Mesendoderm (in vitro differentiated cells): ENCODE results near the gene OPCML.

Experiments used
- DNase-seq: peaks from one replicate; pipeline ENCODE4 v3.0.0; 2013
- H2AK5ac ChIP-seq: 2 replicates; pipeline ENCODE4 v1.6.1; 2013; ENCODE audit warnings: low read length, inconsistent platforms
- H2BK120ac ChIP-seq: 2 replicates; pipeline ENCODE4 v1.6.1; 2013; ENCODE audit warnings: low read depth, mild to moderate bottlenecking, low read length, moderate library complexity, mixed read lengths
- H2BK15ac ChIP-seq: replicated peaks from 2 replicates; pipeline ENCODE4 v1.6.1; 2013; ENCODE audit warnings: low read depth, mild to moderate bottlenecking, moderate library complexity
- H2BK5ac ChIP-seq: 2 replicates; pipeline ENCODE4 v1.6.1; 2013; ENCODE audit warnings: low read length, inconsistent platforms
- H3K18ac ChIP-seq: 2 replicates; pipeline ENCODE4 v1.6.1; 2013; ENCODE audit warnings: mild to moderate bottlenecking, low read length, mixed read lengths
- H3K23ac ChIP-seq: one replicate; pipeline ENCODE4 v1.6.1; 2013; ENCODE audit warnings: low read length
- H3K27ac ChIP-seq: 2 replicates; pipeline ENCODE4 v1.5.1; 2013; ENCODE audit warnings: low read depth, mild to moderate bottlenecking, inconsistent platforms, low read length, moderate library complexity
- H3K27me3 ChIP-seq: 2 replicates; pipeline ENCODE4 v1.6.1; 2013; ENCODE audit warnings: low read length, control low read depth, mild to moderate bottlenecking, inconsistent platforms; ENCODE audit not compliant: insufficient read depth, poor library complexity
- H3K36me3 ChIP-seq: 2 replicates; pipeline ENCODE4 v1.6.1; 2013; ENCODE audit warnings: low read length, inconsistent platforms; ENCODE audit not compliant: control insufficient read depth, insufficient read depth
- H3K4ac ChIP-seq: one replicate; pipeline ENCODE4 v1.6.1; 2013; ENCODE audit warnings: low read depth, mild to moderate bottlenecking, low read length, moderate library complexity
- H3K4me1 ChIP-seq: 2 replicates; pipeline ENCODE4 v1.6.1; 2013; ENCODE audit warnings: low read depth, low read length, inconsistent platforms; ENCODE audit not compliant: control insufficient read depth
- H3K4me2 ChIP-seq: 2 replicates; pipeline ENCODE4 v1.6.1; 2013; ENCODE audit warnings: low read length
- H3K4me3 ChIP-seq: 2 replicates; pipeline ENCODE4 v1.5.1; 2013; ENCODE audit warnings: mild to moderate bottlenecking, low read length
- H3K56ac ChIP-seq: one replicate; pipeline ENCODE4 v1.6.1; 2013; ENCODE audit warnings: low read length
- H3K79me1 ChIP-seq: 2 replicates; pipeline ENCODE4 v1.6.1; 2013; ENCODE audit warnings: low read length, inconsistent platforms
- H3K79me2 ChIP-seq: 2 replicates; pipeline ENCODE4 v1.6.1; 2013; ENCODE audit warnings: mild to moderate bottlenecking, low read length; ENCODE audit not compliant: control insufficient read depth, insufficient read depth
- H3K9ac ChIP-seq: 2 replicates; pipeline ENCODE4 v1.6.1; 2013; ENCODE audit warnings: low read length, inconsistent platforms
- H4K5ac ChIP-seq: one replicate; pipeline ENCODE4 v1.6.1; 2013; ENCODE audit warnings: low read length
- H4K8ac ChIP-seq: one replicate; pipeline ENCODE4 v1.6.1; 2013; ENCODE audit warnings: low read depth, mild to moderate bottlenecking, control low read depth, low read length, moderate library complexity
- WGBS: extraction: QIAGEN DNeasy Blood & Tissue Kit; methylation state at CpG from one replicate; pipeline ENCODE4 v1.1.7; 2013; ENCODE audit warnings: low lambda C conversion rate, missing lambda C conversion rate; ENCODE audit not compliant: insufficient coverage; ENCODE audit errors: extremely low coverage; 5-methylcytosine and 5-hydroxymethylcytosine counted together

Gene OPCML

GRCh38 chr11:132655187-132655855, 877.0 kb downstream of the OPCML start:
- no peak overlapping the region for H3K23ac ChIP-seq
- H3K36me3 ChIP-seq, result no peaks in the 10 kb centered on the region
- no peak overlapping the region for H2BK15ac ChIP-seq
- H4K5ac ChIP-seq, result no peak overlapping the region
- H3K56ac ChIP-seq, result no peak overlapping the region
- H3K4ac ChIP-seq, result no peak overlapping the region
- H3K27ac ChIP-seq, result no peak overlapping the region
- no peaks in the 10 kb centered on the region for H3K4me1 ChIP-seq
- DNase-seq, result no peak
- H3K79me1 ChIP-seq, result no peaks in the 10 kb centered on the region
- H4K8ac ChIP-seq, result no peak overlapping the region
- no peak overlapping the region for H3K4me3 ChIP-seq
- no peak overlapping the region for H3K9ac ChIP-seq
- H2BK120ac ChIP-seq, result no peak overlapping the region
- H2BK5ac ChIP-seq, result no peak overlapping the region
- no peaks in the 10 kb centered on the region for H3K79me2 ChIP-seq
- H3K27me3 ChIP-seq, result no peaks in the 10 kb centered on the region
- no peak overlapping the region for H2AK5ac ChIP-seq
- H3K4me2 ChIP-seq, result no peak overlapping the region
- no peak overlapping the region for H3K18ac ChIP-seq
- no CpG with 5 or more reads among the region's 15 CpGs for WGBS

DNA sequence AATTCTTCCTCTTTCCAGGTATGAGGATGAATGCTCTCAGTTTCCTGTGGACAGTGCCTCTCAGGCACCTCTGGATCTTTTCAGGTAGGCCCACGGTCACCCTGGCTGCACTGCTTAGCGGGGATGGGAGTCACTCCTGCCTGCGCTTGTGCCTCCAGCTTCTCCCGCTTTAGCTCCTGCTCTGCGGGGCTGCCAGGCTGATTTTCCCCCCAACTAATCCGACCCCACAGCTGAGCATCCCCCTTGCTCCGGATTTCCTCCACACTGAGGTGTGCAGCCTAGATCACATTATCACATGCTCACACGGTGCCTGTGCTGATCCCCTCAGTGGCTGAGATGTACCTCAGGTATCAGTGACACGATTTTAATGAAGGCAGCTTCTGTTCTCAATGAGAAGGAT, 879.1 kb downstream of the OPCML start:
- Histone ChIP-seq H4K5ac (no peak overlapping the region), H3K27me3 (no peaks in the 10 kb centered on the region), H3K4me2 (no peak overlapping the region), H3K18ac (no peak overlapping the region), H3K4me3 (no peak overlapping the region), H3K23ac (no peak overlapping the region), H3K36me3 (no peaks in the 10 kb centered on the region), H2AK5ac (no peak overlapping the region), H3K79me1 (no peaks in the 10 kb centered on the region), H3K56ac (no peak overlapping the region), H3K9ac (no peak overlapping the region), H3K4ac (no peak overlapping the region), H2BK120ac (no peak overlapping the region), H2BK15ac (no peak overlapping the region), H3K4me1 (no peaks in the 10 kb centered on the region), H3K27ac (no peak overlapping the region), H2BK5ac (no peak overlapping the region), H4K8ac (no peak overlapping the region), H3K79me2 (no peaks in the 10 kb centered on the region)
- no peak for DNase-seq
- WGBS, result no CpG with 5 or more reads among the region's 9 CpGs

GRCh38 chr11:132650969-132651720, 881.2 kb downstream of the OPCML start:
- Histone ChIP-seq H3K79me2 (no peaks in the 10 kb centered on the region), H3K4me3 (no peak overlapping the region), H3K18ac (no peak overlapping the region), H3K4ac (no peak overlapping the region), H3K27me3 (no peaks in the 10 kb centered on the region), H3K27ac (no peak overlapping the region), H3K4me1 (no peaks in the 10 kb centered on the region), H3K23ac (no peak overlapping the region), H3K9ac (no peak overlapping the region), H3K79me1 (no peaks in the 10 kb centered on the region), H4K5ac (no peak overlapping the region), H2BK5ac (no peak overlapping the region), H3K56ac (no peak overlapping the region), H4K8ac (no peak overlapping the region), H3K36me3 (no peaks in the 10 kb centered on the region), H2AK5ac (no peak overlapping the region), H2BK120ac (no peak overlapping the region), H2BK15ac (no peak overlapping the region), H3K4me2 (no peak overlapping the region)
- DNase-seq, result no peak
- WGBS, result no CpG with 5 or more reads among the region's 12 CpGs

DNA sequence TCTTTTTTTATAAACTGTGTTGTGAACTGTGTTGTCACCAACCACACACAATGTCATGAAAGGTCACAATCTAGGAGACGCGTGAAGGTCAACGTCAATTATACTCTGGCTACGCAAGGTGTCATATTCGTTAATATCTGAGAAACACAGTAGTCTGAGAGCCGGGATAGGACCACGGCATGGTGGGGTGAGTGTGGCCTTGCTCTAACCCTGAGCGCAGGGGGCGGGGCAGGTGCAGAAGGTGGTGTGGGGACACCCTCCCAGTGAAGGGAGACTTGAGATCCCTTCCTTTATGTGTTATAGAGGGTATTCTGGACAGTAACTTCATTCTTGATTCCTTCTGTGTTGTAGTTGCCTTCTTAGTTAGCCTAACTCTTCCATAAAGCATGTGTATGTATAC, 883.0 kb downstream of the OPCML start:
- H3K27me3 ChIP-seq, result no peaks in the 10 kb centered on the region
- no peaks in the 10 kb centered on the region for H3K4me1 ChIP-seq
- H2BK15ac ChIP-seq, result no peak overlapping the region
- H3K4me2 ChIP-seq, result no peak overlapping the region
- H4K5ac ChIP-seq, result no peak overlapping the region
- H3K56ac ChIP-seq, result no peak overlapping the region
- H3K4ac ChIP-seq, result no peak overlapping the region
- no peaks in the 10 kb centered on the region for H3K36me3 ChIP-seq
- DNase-seq, result no peak
- no peak overlapping the region for H3K27ac ChIP-seq
- no peak overlapping the region for H3K4me3 ChIP-seq
- H3K79me2 ChIP-seq, result no peaks in the 10 kb centered on the region
- no peak overlapping the region for H2BK120ac ChIP-seq
- no peak overlapping the region for H2BK5ac ChIP-seq
- no peak overlapping the region for H4K8ac ChIP-seq
- H3K79me1 ChIP-seq, result no peaks in the 10 kb centered on the region
- WGBS, result no CpG with 5 or more reads among the region's 9 CpGs
- no peak overlapping the region for H2AK5ac ChIP-seq
- no peak overlapping the region for H3K9ac ChIP-seq
- no peak overlapping the region for H3K18ac ChIP-seq
- no peak overlapping the region for H3K23ac ChIP-seq

DNA sequence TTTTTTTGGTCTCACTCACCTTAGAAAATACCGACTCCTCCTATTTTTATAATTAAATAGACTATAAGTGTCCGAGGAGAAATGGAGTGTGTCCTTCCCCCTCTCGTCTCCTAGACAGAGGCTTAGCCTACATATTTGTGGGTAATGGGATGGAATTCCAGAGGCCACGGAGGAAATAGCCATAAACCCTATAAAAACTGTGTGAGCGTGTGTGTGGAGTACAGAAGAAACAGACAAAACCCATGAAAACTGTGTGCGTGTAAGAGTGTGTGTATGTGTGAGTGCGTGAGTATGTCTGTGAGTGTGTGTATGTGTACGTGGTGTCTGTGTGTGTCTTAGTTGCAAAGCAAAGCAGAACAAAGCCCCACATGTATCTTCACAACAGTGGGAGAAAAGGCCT, 883.5 kb downstream of the OPCML start:
- Histone ChIP-seq H4K5ac (no peak overlapping the region), H3K27ac (no peak overlapping the region), H2BK120ac (no peak overlapping the region), H2BK5ac (no peak overlapping the region), H3K9ac (no peak overlapping the region), H3K4me1 (no peaks in the 10 kb centered on the region), H3K79me1 (no peaks in the 10 kb centered on the region), H3K4me3 (no peak overlapping the region), H3K36me3 (no peaks in the 10 kb centered on the region), H3K23ac (no peak overlapping the region), H3K56ac (no peak overlapping the region), H3K4me2 (no peak overlapping the region), H2BK15ac (no peak overlapping the region), H4K8ac (no peak overlapping the region), H3K27me3 (no peaks in the 10 kb centered on the region), H3K4ac (no peak overlapping the region), H2AK5ac (no peak overlapping the region), H3K18ac (no peak overlapping the region), H3K79me2 (no peaks in the 10 kb centered on the region)
- no peak for DNase-seq
- WGBS, result no CpG with 5 or more reads among the region's 8 CpGs
